Panc1 (cell line): ENCODE results near the gene NASP. TPM values are rescaled to one million over a fixed set of nuclear protein-coding genes. Genes with fewer than 3 reads are reported as not detected.

Experiments used
- ATAC-seq: fragments of 200-7000 bp; cut with Tn5 transposase; 2 replicates; pipeline ENCODE4 v1.9.1; 2020; ENCODE audit warnings: mild to moderate bottlenecking, moderate library complexity
- BruUV-seq: library from RNA; stranded (reverse); fragments of 400-500 nt; replicated peaks from 2 replicates; lab custom pipeline; 2021; lab: Mats Ljungman, UMichigan
- CTCF ChIA-PET: fragments of 300-600 bp; sonication (Branson Sonifier 250); formaldehyde crosslinking; loops from one replicate; lab custom pipeline; 2022; ENCODE audit warnings: antibody characterized with exemption; lab: Charles Lee
- POLR2A ChIA-PET: fragments of 300-600 bp; sonication (Branson Sonifier 250); formaldehyde crosslinking; loops from one replicate; lab custom pipeline; 2022; ENCODE audit warnings: antibody characterized with exemption; lab: Charles Lee
- DNase-seq: peaks from one replicate; pipeline ENCODE4 v3.0.0-alpha.2; 2010; ENCODE audit warnings: low read depth, low spot score
- H3K27ac ChIP-seq: 2 replicates; pipeline ENCODE4 v1.5.1; 2011; ENCODE audit warnings: mild to moderate bottlenecking, low read length, inconsistent platforms
- H3K27me3 ChIP-seq: fragments of 200-500 bp; sonication (Bioruptor generic); 2 replicates; pipeline ENCODE4 v1.6.0; 2014; ENCODE audit warnings: low read length, inconsistent platforms; ENCODE audit not compliant: control insufficient read depth, insufficient read depth
- H3K36me3 ChIP-seq: fragments of 200-500 bp; sonication (Bioruptor generic); 2 replicates; pipeline ENCODE4 v1.5.1; 2014; ENCODE audit warnings: inconsistent platforms, mild to moderate bottlenecking, low read length, moderate library complexity; ENCODE audit not compliant: control insufficient read depth, insufficient read depth
- H3K4me1 ChIP-seq: 2 replicates; pipeline ENCODE4 v1.5.1; 2011; ENCODE audit warnings: inconsistent platforms, mild to moderate bottlenecking, low read length, moderate library complexity; ENCODE audit not compliant: control insufficient read depth, insufficient read depth
- H3K4me3 ChIP-seq, 2 experiments: 2 replicates each; pipeline ENCODE4 v1.5.1; 2011 to 2012; ENCODE audit warnings: low read depth in 2 of 2, low read length in 2 of 2, mild to moderate bottlenecking in 2 of 2, inconsistent platforms in 1 of 2, moderate library complexity in 1 of 2
- H3K9me3 ChIP-seq: fragments of 200-500 bp; sonication (Bioruptor generic); 2 replicates; pipeline ENCODE4 v1.5.1; 2014; ENCODE audit warnings: low read depth, mild to moderate bottlenecking, inconsistent platforms, low read length, moderate library complexity; ENCODE audit not compliant: control insufficient read depth, insufficient read depth
- POLR2AphosphoS5 ChIP-seq: IDR thresholded peaks from 2 replicates; pipeline ENCODE4 v1.6.1; 2012; ENCODE audit warnings: mild to moderate bottlenecking, low read depth, low read length, moderate library complexity
- SIN3A ChIP-seq: IDR thresholded peaks from 2 replicates; pipeline ENCODE4 v1.6.1; 2012; ENCODE audit warnings: low read depth, mild to moderate bottlenecking, low read length, moderate library complexity, borderline replicate concordance; ENCODE audit not compliant: insufficient read depth
- TCF7L2 ChIP-seq: IDR thresholded peaks from 2 replicates; pipeline ENCODE4 v1.6.1; 2011; ENCODE audit warnings: mild to moderate bottlenecking, low read depth, low read length, inconsistent platforms
- in situ Hi-C: cut with HindIII; loops from 2 replicates; pipeline ENCODE4 v1.10.0; 2016; ENCODE audit warnings: low sequenced_read_pairs, low pct_unique_long_range_greater_than_20kb
- intact Hi-C: fragments of 100-400 bp; cut with micrococcal nuclease; formaldehyde crosslinking; loops from one replicate; pipeline ENCODE4 v1.10.0; 2022; ENCODE audit not compliant: unreplicated experiment
- total RNA-seq: library from RNA; stranded (reverse); gene quantifications from one replicate; pipeline ENCODE4 v1.2.1, GENCODE V29; 2021; ENCODE audit not compliant: unreplicated experiment
- TF ChIP-seq, protein P1 (sequence below), 2 experiments: IDR thresholded peaks; 2 replicates each; pipeline ENCODE4 v1.6.1; 2011 to 2012; ENCODE audit warnings: low read depth in 2 of 2, control low read depth in 1 of 2, low read length in 1 of 2, mild to moderate bottlenecking in 1 of 2, moderate library complexity in 1 of 2; ENCODE audit not compliant: insufficient read depth in 1 of 2
- TF ChIP-seq, protein P2 (sequence below): fragments of 450-650 bp; IDR thresholded peaks from 2 replicates; pipeline ENCODE4 v1.5.1; 2017; ENCODE audit warnings: mild to moderate bottlenecking

Gene NASP
- total RNA-seq, 1 experiment from 2014 or later: 193 TPM

- ATAC-seq (no peak), DNase-seq (no peak)
- intact Hi-C loops (no loop called here), in situ Hi-C loops (no loop called here)
- Histone ChIP-seq H3K27me3 (no peaks in the 10 kb centered on the region), H3K4me1 (no peaks in the 10 kb centered on the region), H3K4me3 (no peak overlapping the region), H3K36me3 (peaks cover 27% of the 10 kb centered on the region), H3K9me3 (no peaks in the 10 kb centered on the region), H3K27ac (no peak overlapping the region)
- TF ChIP-seq, protein P1, sequence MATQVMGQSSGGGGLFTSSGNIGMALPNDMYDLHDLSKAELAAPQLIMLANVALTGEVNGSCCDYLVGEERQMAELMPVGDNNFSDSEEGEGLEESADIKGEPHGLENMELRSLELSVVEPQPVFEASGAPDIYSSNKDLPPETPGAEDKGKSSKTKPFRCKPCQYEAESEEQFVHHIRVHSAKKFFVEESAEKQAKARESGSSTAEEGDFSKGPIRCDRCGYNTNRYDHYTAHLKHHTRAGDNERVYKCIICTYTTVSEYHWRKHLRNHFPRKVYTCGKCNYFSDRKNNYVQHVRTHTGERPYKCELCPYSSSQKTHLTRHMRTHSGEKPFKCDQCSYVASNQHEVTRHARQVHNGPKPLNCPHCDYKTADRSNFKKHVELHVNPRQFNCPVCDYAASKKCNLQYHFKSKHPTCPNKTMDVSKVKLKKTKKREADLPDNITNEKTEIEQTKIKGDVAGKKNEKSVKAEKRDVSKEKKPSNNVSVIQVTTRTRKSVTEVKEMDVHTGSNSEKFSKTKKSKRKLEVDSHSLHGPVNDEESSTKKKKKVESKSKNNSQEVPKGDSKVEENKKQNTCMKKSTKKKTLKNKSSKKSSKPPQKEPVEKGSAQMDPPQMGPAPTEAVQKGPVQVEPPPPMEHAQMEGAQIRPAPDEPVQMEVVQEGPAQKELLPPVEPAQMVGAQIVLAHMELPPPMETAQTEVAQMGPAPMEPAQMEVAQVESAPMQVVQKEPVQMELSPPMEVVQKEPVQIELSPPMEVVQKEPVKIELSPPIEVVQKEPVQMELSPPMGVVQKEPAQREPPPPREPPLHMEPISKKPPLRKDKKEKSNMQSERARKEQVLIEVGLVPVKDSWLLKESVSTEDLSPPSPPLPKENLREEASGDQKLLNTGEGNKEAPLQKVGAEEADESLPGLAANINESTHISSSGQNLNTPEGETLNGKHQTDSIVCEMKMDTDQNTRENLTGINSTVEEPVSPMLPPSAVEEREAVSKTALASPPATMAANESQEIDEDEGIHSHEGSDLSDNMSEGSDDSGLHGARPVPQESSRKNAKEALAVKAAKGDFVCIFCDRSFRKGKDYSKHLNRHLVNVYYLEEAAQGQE (IDR thresholded peaks at IDR 0.05; ENCODE audit: insufficient read depth in 1 of 2, low read depth in 2 of 2, low read length in 1 of 2): no peak
- TF ChIP-seq, protein P2, sequence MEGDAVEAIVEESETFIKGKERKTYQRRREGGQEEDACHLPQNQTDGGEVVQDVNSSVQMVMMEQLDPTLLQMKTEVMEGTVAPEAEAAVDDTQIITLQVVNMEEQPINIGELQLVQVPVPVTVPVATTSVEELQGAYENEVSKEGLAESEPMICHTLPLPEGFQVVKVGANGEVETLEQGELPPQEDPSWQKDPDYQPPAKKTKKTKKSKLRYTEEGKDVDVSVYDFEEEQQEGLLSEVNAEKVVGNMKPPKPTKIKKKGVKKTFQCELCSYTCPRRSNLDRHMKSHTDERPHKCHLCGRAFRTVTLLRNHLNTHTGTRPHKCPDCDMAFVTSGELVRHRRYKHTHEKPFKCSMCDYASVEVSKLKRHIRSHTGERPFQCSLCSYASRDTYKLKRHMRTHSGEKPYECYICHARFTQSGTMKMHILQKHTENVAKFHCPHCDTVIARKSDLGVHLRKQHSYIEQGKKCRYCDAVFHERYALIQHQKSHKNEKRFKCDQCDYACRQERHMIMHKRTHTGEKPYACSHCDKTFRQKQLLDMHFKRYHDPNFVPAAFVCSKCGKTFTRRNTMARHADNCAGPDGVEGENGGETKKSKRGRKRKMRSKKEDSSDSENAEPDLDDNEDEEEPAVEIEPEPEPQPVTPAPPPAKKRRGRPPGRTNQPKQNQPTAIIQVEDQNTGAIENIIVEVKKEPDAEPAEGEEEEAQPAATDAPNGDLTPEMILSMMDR: no peak
- no peak for TF ChIP-seq SIN3A
- TF ChIP-seq POLR2AphosphoS5: no peak
- no peak for TF ChIP-seq TCF7L2
- ChIA-PET CTCF (no interaction called here), POLR2A (interaction anchor here (0.7 kb wide), 1 partner anchor 444 kb away, joined by 3 read pairs; no protein-coding TSS in a partner anchor)
- BruUV-seq: no TSS peak
Measured at GRCh38 chr1:45640293-45640692, 56.5 kb downstream of the NASP start.

DNA sequence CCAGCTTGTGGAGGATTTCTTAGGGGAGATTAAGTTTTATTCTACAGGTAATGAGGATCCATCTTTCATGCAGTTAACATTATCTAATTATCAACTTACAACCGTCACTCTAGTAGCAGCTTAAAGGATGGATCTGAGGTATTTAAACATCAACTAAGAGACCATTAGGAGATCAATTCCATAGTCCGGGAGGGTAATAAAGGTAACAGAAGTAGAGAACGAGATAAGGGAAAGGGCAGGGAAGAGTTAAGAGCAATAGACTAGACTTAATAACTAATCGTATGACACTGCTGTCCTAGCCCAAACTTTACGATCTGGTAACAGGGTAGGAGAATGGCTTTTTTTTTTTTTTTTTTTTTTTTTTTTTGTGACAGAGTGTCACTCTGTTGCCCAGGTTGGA, 59.5 kb downstream of the NASP start:
- POLR2A ChIA-PET: no interaction called here
- Histone ChIP-seq H3K36me3 (peaks cover 16% of the 10 kb centered on the region), H3K4me3 (no peak overlapping the region), H3K27me3 (no peaks in the 10 kb centered on the region), H3K9me3 (no peaks in the 10 kb centered on the region), H3K27ac (no peak overlapping the region), H3K4me1 (no peaks in the 10 kb centered on the region)
- BruUV-seq: no TSS peak
- CTCF ChIA-PET: no interaction called here
- intact Hi-C loops (no loop called here), in situ Hi-C loops (no loop called here)
- TF ChIP-seq, protein P1 (IDR thresholded peaks at IDR 0.05; ENCODE audit: insufficient read depth in 1 of 2, low read depth in 2 of 2, low read length in 1 of 2): no peak
- TF ChIP-seq, protein P2: no peak
- TF ChIP-seq TCF7L2 (no peak), POLR2AphosphoS5 (no peak), SIN3A (no peak)
- DNase-seq (no peak), ATAC-seq (no peak)
